NK-92 (cell line): ENCODE data around the gene NR5A2.

Experiments
- DNase-seq: peaks from one replicate; lab custom pipeline; 2025; ENCODE audit not compliant: unreplicated experiment; lab: John Stamatoyannopoulos, UW

NR5A2 gene

DNA sequence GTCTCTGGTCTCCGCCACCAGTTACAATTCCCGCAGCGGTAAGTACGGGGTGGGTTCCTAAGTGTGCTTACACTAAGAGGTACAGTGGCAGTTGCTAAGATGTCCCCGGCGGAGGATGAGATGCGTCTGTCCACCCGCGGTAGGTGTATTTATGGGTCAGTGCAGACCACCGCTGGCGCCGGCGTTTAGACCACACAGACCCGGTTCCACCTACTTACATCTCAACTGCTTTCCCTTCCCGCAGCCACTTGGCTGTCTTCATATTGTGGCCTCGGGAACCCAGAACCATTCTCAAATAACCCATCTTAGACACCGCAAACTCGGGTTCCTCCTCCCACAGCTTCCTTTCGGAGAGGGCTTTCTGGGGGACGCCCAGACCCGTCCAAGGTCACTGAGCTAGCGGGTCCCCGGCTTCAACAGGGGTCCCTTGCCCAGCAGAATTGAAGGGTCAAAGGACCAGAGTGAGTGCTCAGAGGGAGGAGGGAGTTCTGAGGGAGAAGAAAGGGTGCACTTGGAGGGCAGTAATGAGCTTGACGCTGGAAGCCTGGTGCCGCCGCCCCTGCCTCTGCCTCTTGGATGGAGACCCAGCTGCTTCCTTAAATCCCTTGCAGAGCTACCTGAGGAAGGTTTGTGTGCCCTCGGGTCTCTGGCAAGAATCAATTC lies 8.6 kb downstream of the NR5A2 start:
- DNase-seq: no peak

DNA sequence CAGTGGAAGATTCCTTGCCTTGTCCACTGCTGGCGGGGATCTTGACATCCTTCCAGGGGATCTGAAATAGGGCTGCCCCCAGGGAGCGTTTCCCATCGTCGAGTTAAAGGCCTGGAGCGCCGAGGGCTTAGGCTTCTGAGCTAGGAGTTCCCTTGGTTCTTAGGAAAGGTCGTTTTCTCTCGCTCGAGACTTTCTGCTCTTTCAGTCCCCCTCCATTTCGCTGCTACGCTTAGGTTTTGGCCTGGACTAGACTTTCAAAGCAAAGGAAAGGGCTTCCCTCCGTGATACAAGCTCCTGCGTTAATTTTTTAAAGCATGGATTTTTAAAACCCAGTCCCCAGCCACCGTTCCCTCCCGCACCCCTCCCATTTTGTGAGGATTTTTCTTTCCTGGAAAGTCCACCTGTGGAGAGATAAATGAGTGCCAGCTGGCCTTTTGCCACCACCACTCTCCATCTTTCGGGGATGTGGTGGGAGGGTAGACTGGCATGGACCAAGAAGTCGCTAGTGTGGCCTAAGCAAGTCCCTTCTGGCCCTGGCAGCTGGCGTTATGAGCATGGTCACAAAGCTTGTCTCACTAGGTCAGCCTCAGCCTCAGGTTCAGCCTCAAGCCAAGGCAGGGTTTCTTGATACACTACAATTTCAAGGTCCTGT lies 9.2 kb downstream of the NR5A2 start:
- DNase-seq: no peak

DNA sequence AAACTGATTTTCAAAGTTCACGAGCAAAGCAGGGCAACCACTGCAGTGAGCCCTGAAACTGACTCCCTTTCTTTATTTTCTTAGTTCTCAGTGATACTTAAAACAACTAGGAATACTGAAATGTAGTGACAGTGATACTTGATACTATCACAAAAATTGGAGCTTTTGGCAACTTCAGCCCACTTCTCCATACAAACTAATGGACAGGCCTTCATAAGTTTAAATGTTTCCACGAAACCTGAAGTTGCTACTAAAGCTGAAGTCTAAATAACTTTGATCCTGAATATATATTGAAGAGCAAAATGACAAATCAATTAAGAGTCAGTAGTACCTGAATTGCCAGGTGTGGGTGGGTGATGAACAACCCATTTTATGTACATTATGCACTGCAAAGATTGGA lies 10.0 kb downstream of the NR5A2 start:
- DNase-seq: no peak

GRCh38 chr1:200037904-200038303 lies 10.4 kb downstream of the NR5A2 start:
- DNase-seq: no peak

- no peak for DNase-seq
Measured at GRCh38 chr1:200038325-200038980, 10.9 kb downstream of the NR5A2 start.

DNA sequence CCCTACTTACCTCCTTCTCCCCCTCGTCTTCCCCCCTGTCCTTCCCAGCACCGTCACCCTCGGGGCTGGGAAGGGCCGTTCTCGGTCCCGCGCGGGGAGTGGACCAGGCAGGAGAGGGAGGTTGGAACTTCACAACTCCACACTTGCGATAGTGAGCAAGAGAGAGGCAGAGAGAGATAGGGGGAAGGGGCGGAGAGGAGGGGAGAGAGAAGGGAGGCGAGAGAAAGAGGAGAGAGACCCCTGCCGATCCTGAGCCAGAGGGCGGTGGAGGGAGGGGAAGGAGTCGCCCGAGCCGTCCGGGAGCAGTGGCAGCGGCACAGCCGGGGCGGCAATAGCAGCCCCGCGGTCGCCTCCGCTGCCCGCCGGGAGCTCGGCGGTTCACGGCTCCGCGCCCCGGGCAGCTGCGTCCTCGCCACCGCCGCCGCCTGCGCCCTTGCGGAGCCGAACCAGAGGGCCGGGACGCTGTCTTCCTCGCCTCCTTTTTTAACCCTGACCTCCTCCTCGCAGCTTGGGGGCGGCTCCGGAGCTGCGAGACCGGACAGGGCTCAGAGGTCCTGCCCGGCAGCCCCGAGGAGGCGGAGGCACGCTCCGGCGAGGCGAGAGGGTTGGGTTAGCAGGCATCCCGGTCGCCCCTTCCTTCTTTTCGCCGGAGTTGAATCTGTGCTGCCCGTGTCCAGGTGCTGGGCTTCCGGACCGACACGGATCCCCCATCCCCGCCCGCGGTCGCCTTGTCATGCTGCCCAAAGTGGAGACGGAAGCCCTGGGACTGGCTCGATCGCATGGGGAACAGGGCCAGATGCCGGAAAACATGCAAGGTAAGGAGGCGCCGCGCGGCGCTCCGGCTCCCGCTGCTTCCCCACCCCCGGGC lies 11.7 kb downstream of the NR5A2 start:
- DNase-seq: no peak

- DNase-seq: no peak
Measured at GRCh38 chr1:200039849-200040474, 12.5 kb downstream of the NR5A2 start.

GRCh38 chr1:200040481-200041138 lies 13.1 kb downstream of the NR5A2 start:
- DNase-seq: no peak

DNA sequence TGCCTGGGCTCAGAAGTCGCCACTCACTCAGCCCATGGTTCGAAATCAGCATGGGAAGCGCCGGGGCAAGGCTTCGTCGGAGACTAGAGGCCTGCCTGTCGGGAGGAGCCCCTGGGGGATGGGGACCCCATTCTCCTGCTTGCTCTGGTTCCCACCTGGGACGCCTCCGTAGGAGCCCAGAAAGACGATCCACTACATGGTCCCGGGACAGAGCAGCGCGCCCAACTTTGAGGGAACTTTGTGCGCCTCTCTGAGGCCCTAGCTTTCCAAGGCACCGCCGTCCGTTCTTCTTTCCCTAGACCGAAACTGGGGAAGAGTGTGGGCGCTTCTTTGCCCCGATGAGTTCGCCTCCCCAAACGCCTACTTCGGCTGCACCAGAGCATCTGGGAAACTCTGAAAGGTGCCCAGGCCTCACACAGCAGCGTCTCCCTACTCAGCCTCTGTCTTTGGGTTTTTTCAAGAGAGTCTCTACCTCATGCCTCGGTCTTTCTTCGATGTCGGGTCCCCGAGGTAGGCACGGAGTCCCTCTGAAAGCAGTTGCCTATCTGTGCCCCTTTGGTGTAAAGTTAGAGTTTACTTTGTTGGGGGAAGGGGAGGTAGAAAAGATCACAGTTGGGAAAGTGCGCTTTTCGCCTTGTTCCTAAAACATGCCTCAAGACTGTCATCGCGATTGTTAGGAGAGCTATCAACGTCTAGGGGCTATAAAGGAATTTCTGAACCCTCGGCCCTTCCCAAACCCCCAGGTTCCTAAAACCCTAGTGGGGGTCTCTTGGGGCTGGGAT lies 14.0 kb downstream of the NR5A2 start:
- no peak for DNase-seq

DNA sequence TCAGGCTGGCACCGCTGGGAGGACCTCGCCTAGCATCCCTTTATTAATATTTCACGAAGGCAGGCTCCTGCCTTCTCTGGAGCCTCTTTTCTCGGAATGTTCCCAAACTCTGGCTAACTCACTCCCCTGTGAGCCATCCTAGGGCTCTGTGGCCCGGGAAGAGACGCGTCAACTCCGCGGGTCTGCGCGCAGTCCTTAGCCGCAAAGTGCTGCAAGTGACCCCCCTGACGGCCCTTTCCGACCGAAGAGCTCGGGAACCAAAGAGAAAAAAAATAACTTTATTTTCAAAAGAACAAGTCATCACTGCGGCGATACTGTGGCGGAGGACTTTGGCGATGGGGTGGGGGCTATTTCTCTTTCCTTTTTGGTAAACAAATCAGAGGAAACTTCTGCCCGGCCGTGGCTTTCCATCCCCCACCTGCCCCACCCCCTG lies 14.6 kb downstream of the NR5A2 start:
- DNase-seq: no peak

DNA sequence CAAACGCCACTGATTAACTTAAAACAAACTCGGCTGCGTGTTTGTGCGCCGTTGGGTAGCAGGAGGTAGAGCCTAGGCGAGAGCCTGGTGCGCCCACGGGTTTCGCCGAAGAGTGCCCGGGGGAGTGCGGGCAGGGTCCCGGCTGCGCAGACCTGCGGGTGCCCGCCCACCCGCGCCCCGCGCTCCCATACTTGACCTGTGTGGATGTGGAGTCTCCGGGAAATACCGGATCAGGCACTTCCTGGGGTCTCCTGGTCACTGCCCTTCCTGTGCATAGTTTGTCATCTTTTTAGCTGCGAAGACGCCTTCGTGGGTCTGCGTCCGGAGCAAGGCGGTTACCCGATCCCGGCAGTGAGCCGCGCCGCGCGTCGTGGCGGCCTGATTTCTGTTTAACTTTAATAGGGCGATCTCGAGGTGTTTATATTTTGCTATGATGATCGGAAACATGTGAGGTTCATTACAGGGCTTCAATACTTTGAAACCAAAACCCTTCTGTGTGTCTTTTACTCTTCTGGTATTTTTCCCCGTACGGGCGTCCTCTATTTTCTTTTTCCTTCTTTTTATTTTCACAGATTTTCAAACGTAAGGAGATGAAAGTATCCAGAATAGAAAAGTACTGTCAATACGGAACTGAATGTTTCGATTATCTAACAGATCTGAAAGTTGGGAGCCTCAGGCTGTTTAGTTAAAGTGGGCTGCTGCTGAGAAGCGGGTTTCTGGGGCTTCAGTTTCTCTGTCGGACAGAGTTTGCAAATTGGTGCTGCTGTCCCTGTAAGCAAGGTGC lies 15.2 kb downstream of the NR5A2 start:
- DNase-seq: no peak

- DNase-seq: no peak
Measured at GRCh38 chr1:200043336-200043668, 15.8 kb downstream of the NR5A2 start.

- no peak for DNase-seq
Measured at GRCh38 chr1:200046115-200046514, 18.6 kb downstream of the NR5A2 start.

DNA sequence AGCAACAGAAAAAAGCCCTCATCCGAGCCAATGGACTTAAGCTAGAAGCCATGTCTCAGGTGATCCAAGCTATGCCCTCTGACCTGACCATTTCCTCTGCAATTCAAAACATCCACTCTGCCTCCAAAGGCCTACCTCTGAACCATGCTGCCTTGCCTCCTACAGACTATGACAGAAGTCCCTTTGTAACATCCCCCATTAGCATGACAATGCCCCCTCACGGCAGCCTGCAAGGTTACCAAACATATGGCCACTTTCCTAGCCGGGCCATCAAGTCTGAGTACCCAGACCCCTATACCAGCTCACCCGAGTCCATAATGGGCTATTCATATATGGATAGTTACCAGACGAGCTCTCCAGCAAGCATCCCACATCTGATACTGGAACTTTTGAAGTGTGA lies 20.7 kb downstream of the NR5A2 start:
- DNase-seq: no peak

DNA sequence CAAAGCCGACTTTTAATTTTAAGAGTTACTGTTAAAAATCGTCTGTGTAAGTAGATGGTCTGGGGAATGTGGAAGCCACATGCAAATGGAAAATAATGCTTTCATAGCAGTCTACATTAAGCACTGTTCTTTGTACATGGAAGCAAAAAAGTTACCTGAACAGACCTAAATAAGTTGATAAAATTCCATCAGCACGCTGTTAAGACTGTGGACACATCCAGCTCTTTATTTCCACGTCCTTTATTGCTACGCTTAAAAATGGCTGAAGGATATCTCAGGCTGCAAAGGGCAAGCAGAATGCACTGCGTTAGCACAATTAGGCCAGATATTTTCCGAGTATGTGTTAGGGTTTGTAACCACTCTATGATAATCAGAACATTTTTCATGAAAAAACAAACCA lies 22.3 kb downstream of the NR5A2 start:
- DNase-seq: no peak

- DNase-seq: no peak
Measured at GRCh38 chr1:200051620-200052019, 24.1 kb downstream of the NR5A2 start.

DNA sequence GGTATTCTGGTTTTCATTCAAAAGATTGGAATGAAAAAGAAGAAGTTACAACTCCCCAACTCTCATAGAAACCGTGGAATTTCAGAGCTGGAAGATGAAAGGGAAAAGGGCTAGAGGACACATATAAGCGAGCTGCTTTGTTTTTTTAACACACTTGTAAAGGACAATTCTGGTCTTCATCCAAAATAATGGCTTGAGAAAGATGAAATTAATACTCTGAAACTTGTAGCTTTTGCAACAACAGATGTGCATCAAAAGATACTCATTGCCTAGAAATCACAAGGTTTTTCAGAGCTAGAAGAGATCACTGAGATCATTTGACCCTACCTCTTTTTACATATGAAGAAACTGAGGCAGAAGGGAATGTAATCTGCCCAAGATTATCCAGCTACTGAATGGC lies 25.6 kb downstream of the NR5A2 start:
- DNase-seq: no peak

GRCh38 chr1:200053646-200054045 lies 26.1 kb downstream of the NR5A2 start:
- DNase-seq: no peak

GRCh38 chr1:200058341-200058740 lies 30.8 kb downstream of the NR5A2 start:
- no peak for DNase-seq
